AG08395 (cell line): Measurements from ENCODE around the gene ATP6V0E1.

ENCODE experiments used
- DNase-seq: peaks from one replicate; pipeline ENCODE4 v3.0.0; 2012; ENCODE audit warnings: mixed read lengths, low spot score

The ATP6V0E1 gene

GRCh38 chr5:172983542-172984243, at the start of gene ATP6V0E1:
Gene ATP6V0E1, plus strand, starts transcription at chr5:172983771. Its CDS starts 90 bp downstream, at chr5:172983861.
- DNase-seq, result peak; percentile 98

- no peak for DNase-seq
Observed at GRCh38 chr5:172935096-172935495, 48.5 kb upstream of the ATP6V0E1 start.

- no peak for DNase-seq
Observed at GRCh38 chr5:172936401-172936800, 47.2 kb upstream of the ATP6V0E1 start.

- no peak for DNase-seq
Observed at GRCh38 chr5:172939071-172939470, 44.5 kb upstream of the ATP6V0E1 start.

DNA sequence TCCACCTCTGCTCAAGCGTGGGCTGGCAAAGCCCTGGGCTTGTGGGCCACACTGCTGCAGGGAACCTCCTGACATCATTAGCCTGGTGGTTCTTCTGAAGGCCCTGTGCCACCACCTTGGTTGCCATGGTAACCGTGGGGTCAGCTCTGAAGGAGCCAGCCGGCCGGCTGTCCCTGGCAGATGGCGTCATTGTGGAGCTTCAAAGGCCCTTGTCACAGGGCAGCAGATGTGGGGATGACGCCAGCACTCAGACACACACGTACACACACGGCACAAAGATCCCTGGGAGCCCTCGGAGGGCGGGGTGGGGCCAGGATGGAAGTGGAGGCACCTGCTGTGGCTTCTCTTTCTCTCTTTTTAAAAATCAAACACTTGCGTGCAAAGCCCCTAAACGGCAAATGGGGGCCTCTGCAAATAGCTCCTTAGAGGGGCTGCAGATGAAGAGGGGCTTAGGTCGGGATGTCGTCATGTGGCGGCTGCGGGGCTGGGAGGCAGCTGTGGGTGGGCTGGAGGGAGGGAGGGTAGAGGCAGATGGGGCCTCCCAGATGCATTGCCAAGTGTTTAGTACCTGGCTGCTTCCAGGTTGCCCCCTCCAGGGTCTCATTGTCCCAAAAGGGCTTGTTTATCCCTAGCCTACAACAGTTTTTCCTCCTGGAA, 43.8 kb upstream of the ATP6V0E1 start:
- no peak for DNase-seq

DNA sequence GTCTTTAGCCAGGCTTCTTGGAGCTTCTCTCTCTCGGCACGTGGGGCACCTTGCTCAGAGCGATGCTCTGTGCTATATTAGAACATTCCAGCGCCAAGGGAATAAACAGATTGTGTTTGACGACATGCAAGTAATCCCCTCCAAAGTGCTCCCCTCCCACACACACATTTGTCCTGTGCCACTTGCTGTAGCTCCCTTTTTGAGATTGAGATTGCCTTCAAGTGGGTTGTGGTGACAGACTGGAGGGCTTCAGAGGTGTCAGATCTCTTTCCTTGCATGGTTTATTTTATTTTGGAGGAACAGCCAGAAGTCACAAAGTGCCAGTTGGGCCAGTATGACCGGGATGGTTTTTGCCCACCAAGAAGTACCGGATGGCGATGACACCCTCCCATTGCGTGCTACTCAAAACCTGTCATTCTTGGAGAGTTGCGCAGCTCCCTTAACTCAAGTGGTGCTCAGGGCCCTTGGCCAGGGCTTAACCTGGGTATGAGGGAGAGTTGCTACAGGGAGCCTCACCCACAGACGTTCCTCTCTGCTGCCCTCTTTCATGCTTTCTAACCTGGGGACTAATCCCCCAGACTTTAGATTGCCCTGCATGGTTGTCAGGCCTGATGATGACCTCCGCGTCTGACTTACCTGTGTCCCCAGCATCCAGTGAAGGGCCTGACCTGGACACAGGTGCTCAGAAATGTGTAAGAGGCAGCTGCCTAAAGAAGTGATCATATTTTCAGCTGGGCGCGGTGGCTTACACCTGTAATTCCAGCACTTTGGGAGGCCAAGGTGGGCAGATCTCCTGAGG, 43.1 kb upstream of the ATP6V0E1 start:
- DNase-seq, result no peak

DNA sequence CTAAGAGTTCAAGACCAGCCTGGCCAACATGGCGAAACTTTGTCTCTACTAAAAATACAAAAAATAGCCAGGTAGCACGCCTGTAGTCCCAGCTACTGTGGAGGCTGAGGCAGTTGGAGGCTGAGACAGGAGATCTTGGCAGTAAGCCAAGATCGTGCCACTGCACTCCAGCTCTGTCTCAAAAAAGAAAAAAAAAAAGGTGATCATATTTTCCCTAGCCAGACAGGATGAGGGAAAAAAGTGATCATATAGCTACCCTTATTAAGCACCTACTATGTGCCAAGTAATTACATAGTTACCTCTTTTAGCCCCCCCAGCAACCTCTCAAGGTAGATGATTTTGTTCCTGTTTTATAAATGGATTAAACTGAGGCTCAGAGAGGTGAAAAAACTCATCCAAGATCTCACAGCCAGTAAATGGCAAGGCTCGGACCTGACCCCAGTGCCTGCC, 42.5 kb upstream of the ATP6V0E1 start:
- DNase-seq, result no peak

GRCh38 chr5:172942556-172942955, 41.0 kb upstream of the ATP6V0E1 start:
- no peak for DNase-seq

DNA sequence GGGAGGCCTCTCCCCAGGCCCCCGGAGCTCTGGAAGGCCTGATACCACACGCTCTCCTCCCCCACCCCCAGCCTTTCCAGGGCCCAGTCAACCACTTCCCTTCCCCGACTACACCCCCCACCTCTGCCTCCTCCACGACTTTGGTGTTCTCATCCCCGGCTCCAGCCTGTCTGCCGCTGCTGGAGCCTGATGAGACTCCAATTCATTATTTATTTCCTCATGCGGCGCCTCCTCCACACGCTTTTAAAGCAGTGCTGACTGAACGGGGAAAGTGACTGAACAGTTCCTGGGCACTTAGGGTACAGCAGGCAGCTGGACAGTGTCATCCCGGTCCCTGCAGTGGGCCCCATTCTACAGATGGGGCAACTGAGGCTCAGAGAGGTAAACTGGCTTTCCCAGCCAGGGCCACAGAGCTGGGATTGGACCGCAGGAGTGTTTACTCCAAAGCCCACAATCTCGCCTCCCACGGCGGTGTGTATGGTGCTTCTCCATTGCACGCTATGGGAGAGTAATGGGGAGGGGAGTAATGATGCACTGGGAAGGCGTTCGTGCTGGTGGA, 40.2 kb upstream of the ATP6V0E1 start:
- DNase-seq, result peak; percentile 90

GRCh38 chr5:172943906-172944305, 39.7 kb upstream of the ATP6V0E1 start:
- DNase-seq, result no peak

DNA sequence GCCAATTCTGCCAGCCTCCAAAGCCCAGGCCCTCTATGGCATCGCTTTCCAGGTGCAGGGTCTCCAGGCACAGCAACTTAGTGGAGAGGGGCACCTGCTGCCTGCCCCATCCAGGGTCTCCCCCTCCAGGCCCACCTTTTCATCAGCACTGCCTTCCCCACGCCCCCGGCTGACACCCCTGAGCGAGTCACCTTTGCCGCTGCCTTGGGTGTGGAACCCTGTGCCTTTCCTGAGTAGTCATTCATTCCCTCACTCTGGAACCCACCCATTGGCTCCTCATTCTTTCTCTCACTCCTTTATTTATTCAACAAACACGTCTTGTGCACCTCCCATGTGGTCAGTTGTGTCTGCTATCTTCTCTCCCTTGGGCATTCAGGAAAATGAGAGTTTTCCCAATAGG, 38.8 kb upstream of the ATP6V0E1 start:
- no peak for DNase-seq

DNA sequence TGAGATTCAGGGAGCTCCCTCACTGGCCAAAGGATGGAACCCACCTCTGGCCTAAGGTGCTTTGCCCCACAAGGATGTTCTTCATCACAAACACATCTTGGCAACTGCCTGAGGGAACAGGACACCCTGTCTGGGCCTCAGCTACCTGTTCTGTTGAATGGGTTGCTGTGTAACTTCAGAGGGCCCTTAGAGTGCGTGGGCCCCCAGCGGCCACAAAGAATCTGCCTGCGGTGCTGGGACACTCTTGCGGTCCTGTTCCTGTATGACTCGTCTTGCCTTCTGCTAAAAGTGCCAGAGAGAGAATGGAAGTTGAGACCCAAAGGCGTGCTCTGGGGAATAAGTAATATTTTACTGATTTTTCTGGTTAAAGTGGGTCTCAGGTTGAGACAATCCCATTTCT, 38.4 kb upstream of the ATP6V0E1 start:
- no peak for DNase-seq

DNA sequence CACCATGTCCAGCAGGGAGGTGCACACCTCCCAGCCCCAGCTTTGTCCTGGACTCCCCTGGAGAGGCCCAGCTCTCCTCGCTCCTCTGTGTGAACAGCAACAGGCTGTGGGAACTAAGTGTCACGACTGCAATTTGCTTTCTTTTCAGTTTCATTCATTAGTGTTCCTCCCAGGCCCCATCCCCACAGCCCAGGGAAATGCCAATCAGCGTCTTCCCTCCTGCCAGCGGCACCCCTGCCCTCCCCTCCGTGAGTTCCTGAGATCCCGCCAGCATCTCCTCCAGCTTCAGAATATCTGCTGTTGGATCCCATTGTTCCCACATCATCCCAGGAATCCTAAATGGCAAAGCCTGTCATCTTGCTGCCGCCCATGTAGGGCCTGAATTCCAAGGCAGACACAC, 37.4 kb upstream of the ATP6V0E1 start:
- DNase-seq, result no peak

GRCh38 chr5:172949426-172949825, 34.1 kb upstream of the ATP6V0E1 start:
- no peak for DNase-seq

DNA sequence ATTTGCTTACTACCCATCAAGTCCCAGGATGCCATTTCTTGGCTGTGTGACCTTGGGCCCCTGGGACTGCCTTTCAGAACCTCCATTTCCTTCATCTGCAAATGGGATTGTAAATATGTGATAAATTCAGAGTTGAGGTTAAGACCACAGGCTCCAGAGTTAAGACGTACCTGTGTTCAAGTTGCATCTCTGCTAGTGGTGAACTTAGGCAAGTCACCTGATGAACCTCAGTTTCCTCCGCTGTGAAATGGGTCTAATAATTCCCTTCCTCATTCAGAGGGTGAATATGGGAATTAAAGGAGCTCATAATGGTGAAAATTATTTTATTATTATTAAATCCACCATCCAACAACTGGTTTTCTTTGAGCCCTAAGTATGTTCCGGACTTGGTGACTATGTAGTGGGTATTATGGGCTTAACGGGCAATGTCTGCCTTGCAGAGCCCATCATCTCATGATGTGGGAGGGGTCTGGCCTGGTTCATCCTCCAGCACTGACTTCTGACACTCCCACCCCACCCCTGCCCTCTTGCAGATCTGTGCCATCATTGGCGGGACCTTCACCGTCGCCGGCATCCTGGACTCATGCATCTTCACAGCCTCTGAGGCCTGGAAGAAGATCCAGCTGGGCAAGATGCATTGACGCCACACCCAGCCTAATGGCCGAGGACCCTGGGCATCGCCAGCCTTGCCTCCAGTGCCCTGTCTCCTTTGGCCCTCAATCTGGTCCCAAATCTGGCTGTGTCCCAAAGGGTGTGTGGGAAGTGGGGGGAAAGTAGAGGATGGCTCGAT, 33.2 kb upstream of the ATP6V0E1 start:
- DNase-seq, result no peak

- DNase-seq, result no peak
Observed at GRCh38 chr5:172951371-172952033, 32.1 kb upstream of the ATP6V0E1 start.

DNA sequence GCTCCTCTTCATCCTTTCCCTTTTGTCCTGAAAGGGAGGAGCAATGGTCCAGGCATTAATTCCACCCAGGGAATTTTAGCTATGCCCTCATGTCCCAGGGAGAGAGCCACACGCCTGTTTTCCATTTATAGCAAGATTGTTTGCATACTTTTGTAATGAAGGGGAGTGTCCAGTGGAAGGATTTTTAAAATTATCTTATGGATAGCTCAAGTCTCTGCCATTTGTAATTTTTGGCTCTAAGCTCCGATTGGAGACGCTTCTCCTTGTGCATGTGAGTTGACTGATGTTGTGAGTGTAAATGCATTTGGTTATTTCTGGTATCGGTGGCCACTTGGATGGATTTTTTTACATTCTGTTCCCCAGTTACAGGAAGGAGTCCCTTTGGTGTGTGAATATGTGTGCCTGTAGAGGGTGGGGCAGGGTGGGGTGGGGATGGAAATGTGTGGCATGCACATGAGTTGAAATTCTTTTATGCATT, 31.5 kb upstream of the ATP6V0E1 start:
- DNase-seq, result peak; percentile 70

DNA sequence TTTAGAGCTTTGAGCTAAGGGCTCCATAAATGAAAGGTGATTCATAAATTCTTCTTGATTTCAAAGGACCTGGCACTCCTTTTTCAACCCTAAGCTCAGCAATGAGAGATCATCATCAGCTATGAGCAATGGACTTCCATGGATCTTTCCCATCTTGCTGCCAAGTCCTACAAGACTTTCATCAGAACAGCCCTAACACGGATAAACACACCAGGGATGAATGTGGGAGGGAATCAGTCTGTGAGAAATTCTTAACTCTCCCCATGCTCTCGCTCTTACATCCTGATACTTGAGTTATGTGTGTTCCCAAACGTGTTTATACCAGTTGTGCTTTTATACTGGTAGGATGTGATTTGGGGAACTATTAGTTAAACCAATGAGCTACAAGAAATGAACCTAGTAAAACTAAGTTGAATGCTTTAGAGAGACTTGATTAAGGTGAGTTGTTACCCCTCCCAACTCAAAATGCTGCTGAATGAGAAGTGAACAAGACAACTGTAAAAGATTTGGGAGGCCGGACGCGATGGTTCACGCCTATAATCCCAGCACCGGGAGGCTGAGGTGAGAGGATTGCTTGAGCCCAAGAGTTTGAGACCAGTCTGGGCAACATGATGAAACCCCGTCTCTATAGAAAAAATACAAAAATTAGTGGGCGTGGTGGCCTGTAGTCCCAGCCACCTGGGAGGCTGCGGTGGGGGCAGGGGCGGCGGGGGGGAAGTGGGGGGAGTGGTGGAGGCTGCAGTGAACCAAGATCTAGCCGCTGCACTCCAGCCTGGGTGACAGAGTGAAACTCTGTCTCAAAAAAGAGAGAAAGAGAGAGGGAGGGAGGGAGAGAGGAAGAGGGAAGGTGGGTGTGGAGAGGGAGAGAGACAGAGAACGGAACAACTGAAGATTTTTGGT, 29.5 kb upstream of the ATP6V0E1 start:
- peak; percentile 77 for DNase-seq

DNA sequence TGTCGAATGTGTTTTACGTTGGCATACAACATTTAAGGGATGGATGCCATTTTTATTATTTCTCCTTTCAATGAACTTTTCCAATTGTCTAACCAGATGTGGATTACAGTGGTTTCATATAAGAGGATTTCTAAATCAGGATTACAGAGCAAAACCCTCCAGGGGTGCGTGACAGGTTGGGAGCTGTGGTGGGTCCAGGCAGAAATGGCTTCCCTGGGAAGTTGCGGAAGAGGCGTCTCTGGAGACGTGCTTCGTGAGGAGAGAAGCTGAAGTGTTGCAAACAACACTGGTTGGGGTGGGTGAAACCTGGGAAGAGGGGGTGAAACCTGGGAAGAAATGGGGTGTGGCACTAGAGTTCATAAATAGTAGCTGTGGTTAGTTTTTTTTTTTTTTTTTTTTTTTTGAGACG, 28.8 kb upstream of the ATP6V0E1 start:
- no peak for DNase-seq

DNA sequence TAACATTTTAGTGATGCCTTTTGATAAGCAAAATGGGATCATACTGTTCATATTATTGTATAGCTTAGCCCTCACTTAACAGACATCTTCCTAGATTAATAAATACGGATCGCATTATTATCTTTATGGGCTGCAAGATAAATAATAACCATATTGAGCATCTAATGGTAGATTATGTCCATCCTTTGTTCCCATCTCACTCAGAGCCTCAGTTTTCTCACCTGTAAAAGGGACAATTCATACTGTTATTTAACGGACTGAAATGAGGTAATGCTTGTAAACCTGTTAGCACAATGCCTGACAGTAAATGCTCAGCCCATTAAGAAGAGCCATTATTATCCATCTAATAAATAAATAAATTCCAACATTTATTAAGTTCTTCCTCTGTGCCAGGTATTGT, 27.3 kb upstream of the ATP6V0E1 start:
- DNase-seq, result no peak
